ENCODE measurements around the gene HDLBP.

Gene HDLBP

GRCh38 chr2:241255542-241256167, 59.8 kb downstream of the HDLBP start:
- DNase-seq, result no peak
- Mint-ChIP-seq H3K27me3 (no peaks in the 10 kb centered on the region), H3K9me3 (no peaks in the 10 kb centered on the region), H3K4me3 (no peak overlapping the region), H3K4me1 (no peaks in the 10 kb centered on the region), H3K36me3 (peaks cover 55% of the 10 kb centered on the region), H3K27ac (no peak overlapping the region)
- CTCF ChIA-PET, result interaction anchor here (1.6 kb wide), 1 partner anchor 22 kb away, joined by 4 read pairs; no protein-coding TSS in a partner anchor

GRCh38 chr2:241254904-241255351, 60.5 kb downstream of the HDLBP start:
- H3K36me3 Mint-ChIP-seq, result peaks cover 57% of the 10 kb centered on the region
- CTCF ChIA-PET, result interaction anchor here (1.6 kb wide), 1 partner anchor 21 kb away, joined by 4 read pairs; no protein-coding TSS in a partner anchor

GRCh38 chr2:241252778-241253475, 62.5 kb downstream of the HDLBP start:
- H3K36me3 Mint-ChIP-seq, result peaks cover 68% of the 10 kb centered on the region
- DNase-seq, result no peak
- no peak overlapping the region for H3K27ac Mint-ChIP-seq
- H3K4me3 Mint-ChIP-seq, result no peak overlapping the region
- H3K9me3 Mint-ChIP-seq, result no peaks in the 10 kb centered on the region
- H3K4me1 Mint-ChIP-seq, result no peaks in the 10 kb centered on the region
- CTCF ChIA-PET, result no interaction called here
- H3K27me3 Mint-ChIP-seq, result no peaks in the 10 kb centered on the region

More at GRCh38 chr2:241254904-241255351, 60.5 kb downstream of the HDLBP start:
- no peaks in the 10 kb centered on the region for H3K9me3 Mint-ChIP-seq
- H3K4me3 Mint-ChIP-seq, result no peak overlapping the region
- H3K27me3 Mint-ChIP-seq, result no peaks in the 10 kb centered on the region
- H3K27ac Mint-ChIP-seq, result no peak overlapping the region
- no peaks in the 10 kb centered on the region for H3K4me1 Mint-ChIP-seq
- DNase-seq, result no peak

- peaks cover 64% of the 10 kb centered on the region for H3K36me3 Mint-ChIP-seq
- no peaks in the 10 kb centered on the region for H3K9me3 Mint-ChIP-seq
- no peak overlapping the region for H3K4me3 Mint-ChIP-seq
- H3K27ac Mint-ChIP-seq, result no peak overlapping the region
- no peaks in the 10 kb centered on the region for H3K27me3 Mint-ChIP-seq
- CTCF ChIA-PET, result no interaction called here
- no peaks in the 10 kb centered on the region for H3K4me1 Mint-ChIP-seq
- DNase-seq, result no peak
These were observed 65.8 kb downstream of the HDLBP start for GRCh38 chr2:241249654-241250053.

GRCh38 chr2:241248897-241249296, 66.6 kb downstream of the HDLBP start:
- Mint-ChIP-seq H3K27me3 (no peaks in the 10 kb centered on the region), H3K27ac (no peak overlapping the region), H3K4me3 (no peak overlapping the region), H3K4me1 (no peaks in the 10 kb centered on the region), H3K36me3 (peaks cover 68% of the 10 kb centered on the region), H3K9me3 (no peaks in the 10 kb centered on the region)
- CTCF ChIA-PET, result no interaction called here
- no peak for DNase-seq

GRCh38 chr2:241248289-241248688, 67.2 kb downstream of the HDLBP start:
- Mint-ChIP-seq H3K27me3 (no peaks in the 10 kb centered on the region), H3K9me3 (no peaks in the 10 kb centered on the region), H3K4me3 (no peak overlapping the region), H3K4me1 (no peaks in the 10 kb centered on the region), H3K36me3 (peaks cover 70% of the 10 kb centered on the region), H3K27ac (no peak overlapping the region)
- no peak for DNase-seq
- CTCF ChIA-PET, result no interaction called here

- CTCF ChIA-PET, result no interaction called here
- Mint-ChIP-seq H3K27me3 (no peaks in the 10 kb centered on the region), H3K4me1 (no peaks in the 10 kb centered on the region), H3K4me3 (no peak overlapping the region), H3K36me3 (peaks cover 76% of the 10 kb centered on the region), H3K9me3 (no peaks in the 10 kb centered on the region), H3K27ac (peak overlapping the region; percentile 19)
- DNase-seq, result no peak
These were observed 71.1 kb downstream of the HDLBP start for GRCh38 chr2:241244368-241244767.

GRCh38 chr2:241242306-241242705, 73.2 kb downstream of the HDLBP start:
- Mint-ChIP-seq H3K36me3 (peaks cover 74% of the 10 kb centered on the region), H3K4me1 (no peaks in the 10 kb centered on the region)

GRCh38 chr2:241241669-241242068, 73.8 kb downstream of the HDLBP start:
- CTCF ChIA-PET, result no interaction called here
- H3K4me1 Mint-ChIP-seq, result no peaks in the 10 kb centered on the region
- H3K27ac Mint-ChIP-seq, result no peak overlapping the region
- peaks cover 74% of the 10 kb centered on the region for H3K36me3 Mint-ChIP-seq
- no peak for DNase-seq
- no peaks in the 10 kb centered on the region for H3K27me3 Mint-ChIP-seq
- no peak overlapping the region for H3K4me3 Mint-ChIP-seq
- H3K9me3 Mint-ChIP-seq, result no peaks in the 10 kb centered on the region

More at GRCh38 chr2:241242306-241242705, 73.2 kb downstream of the HDLBP start:
- CTCF ChIA-PET, result no interaction called here
- Mint-ChIP-seq H3K9me3 (no peaks in the 10 kb centered on the region), H3K27me3 (no peaks in the 10 kb centered on the region), H3K4me3 (no peak overlapping the region), H3K27ac (peak overlapping the region; percentile 35)
- no peak for DNase-seq

GRCh38 chr2:241240320-241241004, 75.0 kb downstream of the HDLBP start:
- Mint-ChIP-seq H3K27ac (no peak overlapping the region), H3K4me3 (no peak overlapping the region), H3K27me3 (no peaks in the 10 kb centered on the region), H3K36me3 (peaks cover 77% of the 10 kb centered on the region), H3K4me1 (no peaks in the 10 kb centered on the region), H3K9me3 (no peaks in the 10 kb centered on the region)
- no peak for DNase-seq
- CTCF ChIA-PET, result no interaction called here

- Mint-ChIP-seq H3K36me3 (peaks cover 81% of the 10 kb centered on the region), H3K9me3 (no peaks in the 10 kb centered on the region), H3K4me3 (no peak overlapping the region), H3K27me3 (no peaks in the 10 kb centered on the region), H3K27ac (no peak overlapping the region), H3K4me1 (no peaks in the 10 kb centered on the region)
- no peak for DNase-seq
- CTCF ChIA-PET, result no interaction called here
These were observed 75.8 kb downstream of the HDLBP start for GRCh38 chr2:241239552-241240202.

GRCh38 chr2:241238693-241239198, 76.7 kb downstream of the HDLBP start:
- Mint-ChIP-seq H3K27ac (no peak overlapping the region), H3K27me3 (no peaks in the 10 kb centered on the region), H3K36me3 (peaks cover 81% of the 10 kb centered on the region), H3K4me3 (no peak overlapping the region), H3K4me1 (no peaks in the 10 kb centered on the region), H3K9me3 (no peaks in the 10 kb centered on the region)
- no peak for DNase-seq
- CTCF ChIA-PET, result no interaction called here

GRCh38 chr2:241237949-241238371, 77.5 kb downstream of the HDLBP start:
- H3K36me3 Mint-ChIP-seq, result peaks cover 76% of the 10 kb centered on the region
- no peak overlapping the region for H3K27ac Mint-ChIP-seq
- no peak for DNase-seq
- no peaks in the 10 kb centered on the region for H3K27me3 Mint-ChIP-seq
- H3K9me3 Mint-ChIP-seq, result no peaks in the 10 kb centered on the region
- no peaks in the 10 kb centered on the region for H3K4me1 Mint-ChIP-seq
- CTCF ChIA-PET, result no interaction called here
- H3K4me3 Mint-ChIP-seq, result no peak overlapping the region

- no peak for DNase-seq
- no peaks in the 10 kb centered on the region for H3K27me3 Mint-ChIP-seq
- CTCF ChIA-PET, result no interaction called here
- peaks cover 70% of the 10 kb centered on the region for H3K36me3 Mint-ChIP-seq
- no peak overlapping the region for H3K4me3 Mint-ChIP-seq
- no peak overlapping the region for H3K27ac Mint-ChIP-seq
- no peaks in the 10 kb centered on the region for H3K9me3 Mint-ChIP-seq
- no peaks in the 10 kb centered on the region for H3K4me1 Mint-ChIP-seq
These were observed 78.4 kb downstream of the HDLBP start for GRCh38 chr2:241237047-241237446.

All from activated naive CD4-positive, alpha-beta T cell treated with anti-CD3 and anti-CD28 coated beads, Interleukin-2, amount 10 ng/mL, durations not matched to agents 7 days and 5 days (primary cell).